ENCODE data around the gene FAM89A.

Gene FAM89A

GRCh38 chr1:231040019-231040799, at the start of gene FAM89A:
Gene FAM89A (minus strand): TSS chr1:231040254. CDS start chr1:231040211, 43 bp downstream.
- no peak for DNase-seq (ENCODE audit: low read depth in 2 of 2)

- DNase-seq (ENCODE audit: low read depth in 2 of 2), result no peak
Observed at GRCh38 chr1:231084353-231084752, 44.3 kb upstream of the FAM89A start.

- no peak for DNase-seq (ENCODE audit: low read depth in 2 of 2)
Observed at GRCh38 chr1:231079163-231079562, 39.1 kb upstream of the FAM89A start.

GRCh38 chr1:231078250-231078649, 38.2 kb upstream of the FAM89A start:
- no peak for DNase-seq (ENCODE audit: low read depth in 2 of 2)

GRCh38 chr1:231076802-231077201, 36.7 kb upstream of the FAM89A start:
- no peak for DNase-seq (ENCODE audit: low read depth in 2 of 2)

GRCh38 chr1:231075497-231075896, 35.4 kb upstream of the FAM89A start:
- no peak for DNase-seq (ENCODE audit: low read depth in 2 of 2)

GRCh38 chr1:231075020-231075419, 35.0 kb upstream of the FAM89A start:
- no peak for DNase-seq (ENCODE audit: low read depth in 2 of 2)

- DNase-seq (ENCODE audit: low read depth in 2 of 2), result no peak
Observed at GRCh38 chr1:231074046-231074445, 34.0 kb upstream of the FAM89A start.

- DNase-seq (ENCODE audit: low read depth in 2 of 2), result no peak
Observed at GRCh38 chr1:231073331-231073730, 33.3 kb upstream of the FAM89A start.

- no peak for DNase-seq (ENCODE audit: low read depth in 2 of 2)
Observed at GRCh38 chr1:231072502-231073094, 32.5 kb upstream of the FAM89A start.

GRCh38 chr1:231072041-231072440, 32.0 kb upstream of the FAM89A start:
- no peak for DNase-seq (ENCODE audit: low read depth in 2 of 2)

GRCh38 chr1:231070758-231071444, 30.8 kb upstream of the FAM89A start:
- DNase-seq (ENCODE audit: low read depth in 2 of 2), result no peak

GRCh38 chr1:231069333-231069732, 29.3 kb upstream of the FAM89A start:
- no peak for DNase-seq (ENCODE audit: low read depth in 2 of 2)

GRCh38 chr1:231068762-231069161, 28.7 kb upstream of the FAM89A start:
- DNase-seq (ENCODE audit: low read depth in 2 of 2), result no peak

- no peak for DNase-seq (ENCODE audit: low read depth in 2 of 2)
Observed at GRCh38 chr1:231065510-231066241, 25.6 kb upstream of the FAM89A start.

GRCh38 chr1:231064418-231064817, 24.4 kb upstream of the FAM89A start:
- DNase-seq (ENCODE audit: low read depth in 2 of 2), result no peak

- DNase-seq (ENCODE audit: low read depth in 2 of 2), result no peak
Observed at GRCh38 chr1:231063331-231063730, 23.3 kb upstream of the FAM89A start.

GRCh38 chr1:231062500-231063270, 22.6 kb upstream of the FAM89A start:
- peak in 1 of 2 experiments; percentile 13 for DNase-seq (ENCODE audit: low read depth in 2 of 2)

- no peak for DNase-seq (ENCODE audit: low read depth in 2 of 2)
Observed at GRCh38 chr1:231059566-231060193, 19.6 kb upstream of the FAM89A start.

GRCh38 chr1:231058416-231059109, 18.5 kb upstream of the FAM89A start:
- DNase-seq (ENCODE audit: low read depth in 2 of 2), result no peak
